NCI-H1694 (cell line): ENCODE measurements around the gene DBN1.
A peak's percentile ranks its signal among the peaks of the same experiment; 100 is the strongest.
"Not testable (repeated sequence)": the region's sequence is repeated elsewhere in the genome, so short reads cannot be mapped to it uniquely, and the experiment has no call there.

Experiments used
- DNase-seq: peaks from one replicate; lab custom pipeline; 2025; lab: John Stamatoyannopoulos, UW

The DBN1 gene

DNA sequence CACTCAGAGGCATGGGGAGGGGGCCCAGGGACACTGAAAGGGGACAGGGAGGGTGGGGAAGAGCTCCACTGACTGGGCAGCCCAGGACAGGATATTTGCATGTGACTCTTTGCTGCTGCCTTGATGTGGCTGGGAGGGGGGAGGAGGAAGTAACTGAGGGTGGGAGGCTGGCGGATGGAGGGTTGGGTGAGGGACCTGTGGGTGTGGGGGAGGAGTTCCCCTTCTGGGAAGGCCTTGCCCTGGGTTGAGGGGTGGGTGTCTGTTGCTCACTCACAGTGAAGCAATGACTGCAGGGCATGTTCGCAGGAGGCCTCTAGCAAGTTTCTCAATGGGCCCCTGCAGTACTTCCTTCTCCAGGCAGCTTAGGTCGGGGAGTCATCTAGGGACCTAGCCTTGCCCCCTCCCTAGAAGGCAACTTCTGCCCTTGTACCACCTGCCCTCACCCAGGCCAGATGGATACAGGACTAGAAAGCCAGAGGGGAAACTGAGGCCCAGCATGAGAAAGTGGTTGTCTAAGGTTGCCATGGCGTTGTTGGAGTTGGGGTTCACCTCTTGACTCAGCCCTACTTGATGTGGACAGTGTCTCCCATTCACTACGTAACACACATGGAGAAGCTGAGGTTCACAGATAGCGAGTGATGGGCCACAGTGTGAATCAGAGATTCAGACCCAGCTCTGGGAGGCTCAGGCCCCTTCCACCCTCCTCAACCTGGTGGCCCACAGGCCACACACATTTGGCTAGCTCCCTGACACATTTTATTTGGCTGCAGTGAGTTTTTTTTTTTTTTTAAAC, 44.0 kb downstream of the DBN1 start:
- DNase-seq, result no peak

DNA sequence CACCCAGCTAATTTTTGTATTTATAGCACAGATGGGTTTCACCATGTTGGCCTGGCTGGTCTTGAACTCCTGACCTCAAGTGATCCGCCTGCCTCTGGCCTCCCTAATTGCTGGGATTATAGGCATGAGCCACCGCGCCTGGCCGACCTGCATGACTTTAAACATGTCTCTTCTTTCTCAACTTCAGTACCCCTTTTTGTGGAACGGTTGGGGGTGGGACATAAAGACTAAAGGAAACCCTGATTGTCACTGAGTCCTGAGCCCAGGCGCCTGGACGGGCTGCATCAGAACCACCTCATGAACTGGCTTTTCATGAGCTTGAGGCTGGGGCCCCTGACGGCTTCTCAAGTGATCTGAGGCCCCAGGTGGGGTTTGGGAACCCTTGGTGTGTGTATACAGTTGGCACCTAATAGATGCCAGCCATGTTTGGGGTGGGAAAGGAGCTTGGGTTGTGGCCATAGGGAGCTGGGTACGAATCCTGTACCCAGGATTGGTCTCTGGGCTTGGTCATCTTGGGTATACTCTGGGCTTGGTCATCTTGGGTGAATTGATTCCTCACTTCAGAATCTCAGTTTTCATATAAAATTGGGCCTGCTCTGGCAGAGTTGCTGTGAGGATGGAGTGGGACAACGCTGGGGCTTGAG, 44.7 kb downstream of the DBN1 start:
- no peak for DNase-seq

DNA sequence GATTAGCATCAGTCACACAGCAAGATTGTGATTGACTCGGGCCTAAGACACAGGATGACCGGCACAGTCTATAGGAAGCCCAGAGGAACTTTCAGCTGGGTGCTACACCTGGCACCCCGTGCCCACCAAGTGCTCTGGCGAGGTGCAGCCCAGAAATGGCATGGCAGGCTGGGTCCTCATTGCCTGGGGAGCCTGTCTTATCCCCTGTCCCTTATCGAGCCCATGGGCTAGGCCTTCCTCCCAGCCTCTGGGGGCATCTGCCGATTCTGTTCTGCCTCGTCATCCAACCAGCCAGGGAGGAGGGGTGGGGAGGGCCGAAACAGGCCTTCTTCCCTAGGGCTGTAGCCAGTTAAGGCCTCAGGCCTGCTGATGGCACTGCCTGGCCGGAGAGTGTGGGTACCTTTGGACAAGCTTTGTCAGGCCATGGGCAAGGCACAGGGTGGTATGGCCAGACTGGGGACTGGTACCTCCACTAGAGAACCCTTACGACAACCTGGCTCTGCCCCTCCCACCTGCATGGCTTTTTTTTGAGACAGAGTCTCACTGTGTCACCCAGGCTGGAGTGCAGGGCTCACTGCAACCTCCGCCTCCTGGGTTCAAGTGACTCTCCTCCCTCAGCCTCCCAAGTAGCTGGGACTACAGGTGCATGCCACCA, 45.4 kb downstream of the DBN1 start:
- DNase-seq, result no peak

DNA sequence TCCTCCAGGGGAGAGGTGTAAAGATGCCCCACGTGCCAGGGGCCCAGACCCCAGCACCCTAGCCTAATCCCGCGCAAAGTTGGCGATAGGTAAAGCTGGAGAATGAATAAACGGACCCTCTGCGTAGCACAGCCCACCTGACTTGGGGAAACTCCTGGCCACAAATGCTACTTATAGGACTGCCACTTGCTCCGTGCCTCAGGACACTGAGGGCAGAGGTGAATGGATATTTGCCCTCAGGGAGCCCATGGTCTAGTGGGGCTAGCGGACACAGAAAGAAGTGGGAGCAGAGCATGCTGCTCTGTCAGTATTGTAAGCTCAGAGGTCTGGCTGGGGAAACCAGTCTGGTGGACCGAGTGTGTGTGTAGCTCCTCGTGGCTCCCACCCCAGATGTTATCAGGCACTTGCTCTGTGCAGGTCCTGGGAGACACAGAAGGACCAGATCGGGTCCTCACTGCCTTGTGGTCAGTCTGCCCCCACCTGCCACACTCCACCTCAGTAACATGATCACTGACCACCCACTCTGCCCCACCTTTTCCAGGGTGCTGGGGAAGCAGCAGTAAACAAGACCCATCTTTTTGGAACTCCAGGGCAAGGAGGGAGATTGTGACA, 46.1 kb downstream of the DBN1 start:
- no peak for DNase-seq

DNA sequence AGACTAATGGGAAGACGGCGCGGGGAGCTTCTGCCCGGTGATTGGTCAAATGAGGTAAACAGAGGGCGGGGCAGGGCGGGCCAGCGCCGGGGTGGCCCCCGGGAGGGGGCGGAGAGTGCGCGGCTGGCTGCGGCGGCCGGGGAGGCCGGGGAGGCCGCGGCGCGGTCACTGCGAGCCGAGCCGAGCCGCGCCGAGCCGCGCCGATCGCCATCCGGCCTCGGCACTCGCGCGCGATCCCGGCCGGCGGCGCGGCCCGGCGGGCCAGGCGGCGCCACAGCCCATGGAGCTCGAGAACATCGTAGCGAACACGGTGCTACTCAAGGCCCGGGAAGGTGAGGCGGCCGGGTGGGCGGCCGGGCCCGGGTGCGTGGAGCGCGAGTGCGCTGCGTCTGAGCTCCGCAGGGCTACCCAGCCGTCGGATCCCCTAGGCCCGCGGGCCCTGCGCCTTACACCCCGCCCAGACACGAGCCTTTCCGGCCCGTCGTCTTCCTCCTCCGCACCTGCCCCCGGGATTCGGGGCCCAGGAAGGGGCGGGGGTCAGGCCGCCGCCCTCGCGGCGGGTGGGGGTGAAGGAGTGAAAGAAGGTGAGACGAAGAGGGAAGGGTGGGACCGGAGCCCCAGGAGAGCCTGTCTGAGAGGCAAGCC, 46.7 kb downstream of the DBN1 start, which contains the start of gene GRK6:
Gene GRK6, plus strand, starts transcription at position 111 of the 645 bp plus-strand sequence. Its CDS starts 170 bp downstream, at position 281.
- no peak for DNase-seq

DNA sequence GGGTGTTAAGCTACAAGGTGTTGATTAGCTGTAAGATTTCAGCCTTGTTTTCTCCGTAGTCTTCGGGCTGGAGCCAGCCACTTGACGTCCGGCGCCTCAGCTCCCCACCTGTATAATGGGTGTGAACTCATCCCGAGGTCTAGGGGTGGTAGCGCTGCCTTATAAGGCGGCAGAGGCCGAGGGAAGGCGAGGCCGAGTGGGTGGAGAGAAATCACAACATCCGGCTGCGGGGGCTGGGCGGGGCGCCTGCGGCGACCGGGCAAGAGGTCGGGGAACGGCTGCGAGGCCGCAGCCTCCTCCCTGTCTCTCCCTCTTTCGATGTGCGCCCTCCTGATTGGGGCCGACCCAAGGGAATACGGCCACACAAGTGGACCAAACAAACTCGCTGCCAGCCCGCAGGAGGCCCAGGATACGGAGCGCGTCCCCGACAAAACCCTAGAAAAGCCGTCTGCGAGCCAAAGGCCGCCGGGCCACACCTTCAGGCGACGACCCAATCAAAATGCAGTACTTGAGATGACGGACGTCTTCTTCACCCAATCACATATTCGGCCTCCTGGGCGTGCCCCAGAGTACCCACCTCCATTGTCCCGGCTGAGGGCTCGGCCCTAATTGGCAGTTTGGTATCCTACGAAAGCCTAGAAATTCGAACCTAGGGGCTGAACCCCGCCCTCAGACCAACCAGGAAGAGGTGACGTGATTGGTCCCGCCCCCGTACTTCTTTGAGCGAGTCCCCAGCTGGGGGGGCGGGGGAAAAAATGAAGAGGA, 47.5 kb downstream of the DBN1 start:
- peak; percentile 99 for DNase-seq

DNA sequence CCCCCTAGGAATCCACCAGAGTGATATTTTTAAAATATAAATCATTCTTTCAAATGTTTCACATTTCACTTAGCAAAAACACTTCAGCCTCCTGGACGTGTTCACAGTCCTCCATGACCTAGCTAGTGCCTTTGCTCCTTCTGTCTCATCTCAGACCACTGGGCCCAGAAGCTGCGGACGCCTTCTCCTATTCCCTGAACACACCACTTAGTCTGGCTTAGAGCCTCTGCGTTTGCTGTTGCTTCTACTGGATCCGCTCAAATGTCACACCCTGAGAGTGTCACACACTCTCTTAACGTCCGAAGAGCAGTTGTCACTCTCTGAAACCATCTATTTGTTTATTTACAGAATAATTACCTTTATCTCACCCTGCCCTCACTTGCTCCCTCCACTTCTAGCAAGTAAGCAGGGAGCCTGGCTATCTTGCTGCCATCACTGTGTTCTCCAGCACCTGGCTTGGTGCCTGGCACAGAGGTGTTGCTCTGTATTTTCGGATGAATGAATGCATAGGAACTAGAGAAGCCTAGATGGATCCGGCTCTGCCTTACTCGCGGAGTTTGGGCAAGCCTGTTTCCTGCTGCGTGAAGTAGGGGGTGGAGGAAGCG, 48.1 kb downstream of the DBN1 start:
- DNase-seq, result no peak

DNA sequence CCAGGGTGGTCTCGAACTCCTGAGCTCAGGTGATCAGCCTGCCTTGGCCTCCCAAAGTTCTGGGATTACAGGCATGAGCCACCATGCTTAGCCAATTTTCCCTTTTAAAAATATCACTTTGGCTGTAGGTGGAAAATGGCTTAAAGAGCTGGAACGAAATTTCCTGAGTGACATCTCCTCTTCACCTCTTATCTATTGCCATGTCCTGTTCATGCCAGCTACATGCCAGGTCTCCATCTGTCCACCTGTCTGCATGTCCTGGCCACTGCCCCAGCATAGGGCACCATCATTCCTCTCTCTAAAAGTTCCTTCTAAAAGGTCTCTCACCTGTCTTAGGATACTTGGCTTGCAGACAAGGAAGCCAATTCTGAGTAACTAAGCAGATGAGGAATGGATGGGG, 49.8 kb downstream of the DBN1 start:
- DNase-seq, result no peak

DNA sequence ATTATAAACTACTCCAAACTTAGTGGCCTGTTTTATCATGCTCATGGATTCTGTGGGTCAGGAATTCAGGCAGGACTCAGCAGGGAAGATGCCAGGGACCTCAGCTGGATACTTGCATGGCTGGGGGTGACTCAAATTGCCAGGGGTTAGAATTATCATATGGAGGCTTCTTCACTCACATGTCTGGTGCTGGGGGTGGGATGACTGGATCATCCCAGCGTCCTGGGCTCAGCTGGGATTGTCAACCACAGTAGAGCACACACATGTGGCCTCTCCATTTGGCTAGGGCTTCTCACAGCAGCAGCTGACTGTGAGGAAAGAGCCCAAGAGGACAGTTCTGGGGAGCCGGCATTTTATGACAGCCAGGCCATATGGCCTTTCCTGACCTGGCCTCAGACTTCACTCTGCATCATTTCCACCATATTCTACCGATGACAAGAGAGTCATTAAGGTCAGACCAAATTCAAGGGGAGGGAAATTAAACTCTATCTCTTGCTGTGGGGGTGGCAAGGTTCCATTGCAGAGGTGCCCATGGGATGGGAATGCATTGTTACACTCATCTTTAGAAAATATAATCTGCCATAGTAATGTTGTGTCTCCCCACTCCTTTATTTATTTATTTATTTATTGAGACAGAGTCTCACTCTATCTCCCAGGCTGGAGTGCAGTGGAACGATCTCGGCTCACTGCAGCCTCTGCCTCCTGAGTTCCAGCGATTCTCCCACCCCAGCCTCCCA, 52.2 kb downstream of the DBN1 start:
- no peak for DNase-seq

DNA sequence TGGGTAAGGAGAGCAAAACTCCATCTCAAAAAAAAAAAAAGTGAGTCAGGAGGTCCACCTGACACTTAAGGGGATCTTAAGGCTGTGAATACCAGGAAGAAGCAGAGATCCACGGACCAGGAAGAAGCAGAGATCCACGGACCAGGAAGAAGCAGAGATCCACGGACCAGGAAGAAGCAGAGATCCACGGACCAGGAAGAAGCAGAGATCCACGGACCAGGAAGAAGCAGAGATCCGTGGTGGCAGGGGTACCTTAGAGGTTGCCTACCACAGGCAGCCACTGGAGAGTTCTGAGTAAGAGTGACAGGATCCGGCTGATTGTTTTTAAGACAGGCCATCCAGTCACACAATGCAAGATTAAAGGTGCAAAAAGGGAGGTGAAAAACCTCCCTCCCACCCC, 53.0 kb downstream of the DBN1 start:
- not testable (repeated sequence) for DNase-seq

DNA sequence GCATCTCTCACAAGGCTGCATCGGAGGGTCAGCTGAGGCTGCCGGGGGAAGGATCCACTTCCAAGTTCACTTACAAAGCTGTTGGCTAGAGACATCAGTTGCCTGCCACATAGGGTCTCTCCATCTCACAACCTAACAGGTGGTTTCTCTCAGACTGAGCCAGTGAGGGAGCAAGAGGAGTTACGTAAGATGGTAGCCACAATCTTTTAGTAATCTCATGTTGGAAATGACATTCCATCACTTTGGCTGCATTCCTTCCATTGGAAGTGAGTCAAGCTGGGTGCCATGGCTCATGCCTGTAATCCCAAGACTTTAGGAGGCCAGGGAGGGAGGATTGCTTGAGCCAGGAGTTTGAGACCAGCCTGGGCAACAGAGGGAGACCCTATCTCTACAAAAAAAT, 54.4 kb downstream of the DBN1 start:
- no peak for DNase-seq

DNA sequence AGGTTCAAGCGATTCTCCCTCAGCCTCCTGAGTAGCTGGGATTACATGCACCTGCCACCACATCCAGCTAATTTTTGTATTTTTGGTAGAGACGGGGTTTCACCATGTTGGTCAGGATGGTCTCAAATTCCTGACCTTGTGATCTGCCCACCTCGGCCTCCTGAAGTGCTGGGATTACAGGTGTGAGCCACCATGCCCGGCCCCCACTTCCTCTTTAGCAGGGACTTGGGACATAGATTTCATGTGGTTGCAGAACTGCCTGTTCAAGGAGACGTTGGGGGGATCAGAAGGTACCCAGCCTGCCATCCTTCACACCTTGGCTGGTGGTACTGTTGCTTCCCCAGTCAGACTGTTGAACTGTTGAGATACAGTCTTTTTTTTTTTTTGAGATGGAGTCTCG, 56.4 kb downstream of the DBN1 start:
- not testable (repeated sequence) for DNase-seq

DNA sequence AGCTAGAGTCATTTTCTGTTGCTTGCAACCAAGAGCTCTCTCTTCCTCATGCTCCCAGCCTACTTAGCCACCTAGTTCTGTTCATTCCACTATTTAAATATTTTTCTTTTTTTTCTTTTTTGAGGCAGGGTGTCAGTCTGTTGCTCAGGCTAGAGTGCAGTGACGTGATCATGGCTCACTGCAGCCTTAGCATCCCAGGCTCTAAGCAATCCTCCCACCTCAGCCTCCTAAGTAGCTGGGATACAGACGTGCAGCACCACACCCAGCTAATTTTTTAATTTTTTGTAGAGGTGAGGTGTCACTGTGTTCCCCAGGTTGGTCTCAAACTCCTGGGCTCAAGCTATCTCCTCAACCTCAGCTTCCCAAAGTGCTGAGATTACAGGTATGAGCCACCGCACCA, 59.0 kb downstream of the DBN1 start:
- no peak for DNase-seq

DNA sequence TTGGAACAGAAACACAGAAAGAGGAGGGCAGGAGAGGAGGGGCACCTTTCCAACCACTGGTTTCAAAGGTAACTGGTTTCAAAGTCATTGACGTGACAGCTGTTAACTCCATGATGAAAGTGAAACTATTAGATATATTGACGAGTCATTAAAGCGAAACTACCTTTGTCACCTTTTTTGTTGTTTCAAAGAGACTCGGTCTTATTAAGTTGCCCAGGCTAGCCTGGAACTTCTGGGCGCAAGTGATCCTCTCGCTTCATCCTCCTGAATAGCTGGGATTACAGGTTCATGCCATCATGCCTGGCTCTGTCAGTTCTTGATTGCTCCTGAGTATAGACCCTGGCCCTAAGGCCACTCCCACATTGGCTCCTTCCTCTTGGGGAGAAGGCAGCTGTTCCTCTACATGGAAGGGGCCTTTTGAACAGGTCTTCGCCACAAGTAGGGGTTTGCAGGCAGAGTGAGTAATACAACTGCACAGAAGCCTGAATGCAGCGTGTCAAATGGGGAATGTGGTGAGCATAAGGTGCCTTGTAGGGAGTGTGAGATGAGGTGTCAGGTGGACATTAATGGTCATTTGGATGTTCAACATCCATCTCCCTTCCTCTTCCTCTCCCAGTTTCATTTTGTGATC, 60.7 kb downstream of the DBN1 start:
- no peak for DNase-seq

DNA sequence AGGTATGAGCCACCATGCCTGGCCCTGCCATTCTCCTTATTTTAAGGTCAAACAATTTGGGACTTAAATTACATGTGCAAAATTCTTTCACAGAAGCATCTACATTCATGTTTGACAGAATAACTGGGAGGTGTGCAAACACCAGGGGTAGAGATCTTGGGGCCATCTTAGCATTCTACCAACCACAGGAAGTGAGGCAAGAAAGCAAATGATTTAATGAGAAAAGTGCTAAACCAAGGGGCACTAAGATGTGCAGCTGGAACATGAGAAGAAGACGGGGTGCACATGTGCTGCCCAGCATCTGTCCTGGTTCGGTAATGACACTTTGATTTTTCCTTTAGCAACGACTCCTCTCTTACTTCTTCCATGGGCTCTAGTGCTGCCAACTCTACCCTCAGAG, 62.9 kb downstream of the DBN1 start:
- no peak for DNase-seq

DNA sequence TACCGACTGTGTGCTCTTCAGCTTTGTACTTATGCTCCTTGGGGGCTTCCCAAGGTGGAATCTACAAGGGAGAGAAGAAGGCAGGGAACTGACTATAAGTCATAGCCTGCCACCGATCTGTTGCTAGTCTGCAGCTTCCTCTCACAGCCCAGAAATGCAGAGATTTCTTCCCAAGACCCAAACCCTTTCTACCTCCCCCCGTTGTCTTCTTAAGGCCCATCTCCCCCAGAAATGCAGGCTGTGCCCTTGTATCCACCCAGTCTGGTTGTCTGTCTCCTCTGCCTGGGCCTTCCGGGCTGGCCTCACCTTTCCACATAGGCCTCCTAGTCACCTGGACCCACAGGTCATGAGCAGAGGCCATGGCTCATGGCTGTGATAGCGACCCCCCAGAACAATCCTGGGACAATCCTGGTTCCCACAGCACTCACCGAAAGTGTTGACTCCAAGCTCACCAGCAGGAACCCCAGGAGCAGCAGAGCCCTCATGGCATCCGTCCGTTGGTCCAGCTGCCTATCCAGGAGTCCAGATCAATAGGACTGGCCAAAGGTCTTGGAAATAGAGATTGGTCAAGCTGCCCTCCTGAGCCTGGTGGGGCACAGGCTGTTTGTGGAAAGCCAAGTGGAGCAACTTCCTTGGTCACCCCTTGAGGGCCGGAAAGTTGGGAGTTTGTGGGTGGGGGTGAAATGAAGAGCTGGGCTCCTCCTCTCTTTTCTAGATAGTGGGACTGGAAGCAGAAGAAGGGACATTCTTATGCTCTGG, 64.2 kb downstream of the DBN1 start, which contains the start of gene F12:
Gene F12, minus strand, starts transcription at position 522 of the 759 bp plus-strand sequence. Its CDS starts 37 bp downstream, at position 485.
- DNase-seq, result no peak
